Choroid plexus epithelial cell (primary cell): ENCODE results near the gene PCK2.
A peak's percentile ranks its signal among the peaks of the same experiment; 100 is the strongest.

Source experiments
- DNase-seq: peaks from one replicate; pipeline ENCODE4 v3.0.0-alpha.2; 2010; ENCODE audit warnings: low read depth
- H3K4me3 ChIP-seq: 2 replicates; pipeline ENCODE4 v1.5.1; 2011; ENCODE audit warnings: low read depth, mild to moderate bottlenecking, control low read depth, low read length, moderate library complexity
- CTCF ChIP-seq: conservative IDR thresholded peaks from 2 replicates; pipeline ENCODE4 v1.5.1; 2011; ENCODE audit warnings: low read depth, mild to moderate bottlenecking, control low read depth, inconsistent platforms, low read length, moderate library complexity

Gene PCK2

GRCh38 chr14:24092505-24093206 is 1.5 kb upstream of the PCK2 start:
- DNase-seq = no peak
- TF ChIP-seq CTCF = no peak
- no peak overlapping the region for H3K4me3 ChIP-seq

GRCh38 chr14:24093207-24093900 is 757 bp upstream of the PCK2 start:
- peak overlapping the region; percentile 89 for H3K4me3 ChIP-seq
- DNase-seq = no peak
- TF ChIP-seq CTCF = no peak

DNA sequence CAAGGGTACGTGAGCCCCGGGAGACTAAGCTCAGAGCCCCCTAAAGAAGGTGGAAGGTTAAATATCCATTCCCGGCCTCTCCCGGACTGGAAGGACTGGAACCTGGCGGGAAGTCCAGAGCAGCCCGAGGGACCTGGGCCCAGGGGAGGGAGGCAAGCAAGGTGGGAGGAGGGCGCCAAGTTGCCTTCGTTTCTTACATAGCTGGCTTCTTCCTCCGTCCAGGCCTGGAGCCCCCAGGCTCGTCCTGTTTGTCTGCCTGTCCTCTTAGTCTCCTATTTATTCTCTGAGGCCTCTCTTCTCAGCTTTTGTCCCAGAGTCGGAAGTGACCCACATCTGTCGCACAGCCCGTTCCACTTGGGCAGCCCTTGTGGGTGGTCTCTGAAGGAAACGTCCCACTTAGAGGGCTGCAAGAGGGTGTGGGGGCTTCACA is 745 bp downstream of the PCK2 start:
- no peak for TF ChIP-seq CTCF
- DNase-seq = peak; percentile 23
- H3K4me3 ChIP-seq = peak overlapping the region; percentile 89

DNA sequence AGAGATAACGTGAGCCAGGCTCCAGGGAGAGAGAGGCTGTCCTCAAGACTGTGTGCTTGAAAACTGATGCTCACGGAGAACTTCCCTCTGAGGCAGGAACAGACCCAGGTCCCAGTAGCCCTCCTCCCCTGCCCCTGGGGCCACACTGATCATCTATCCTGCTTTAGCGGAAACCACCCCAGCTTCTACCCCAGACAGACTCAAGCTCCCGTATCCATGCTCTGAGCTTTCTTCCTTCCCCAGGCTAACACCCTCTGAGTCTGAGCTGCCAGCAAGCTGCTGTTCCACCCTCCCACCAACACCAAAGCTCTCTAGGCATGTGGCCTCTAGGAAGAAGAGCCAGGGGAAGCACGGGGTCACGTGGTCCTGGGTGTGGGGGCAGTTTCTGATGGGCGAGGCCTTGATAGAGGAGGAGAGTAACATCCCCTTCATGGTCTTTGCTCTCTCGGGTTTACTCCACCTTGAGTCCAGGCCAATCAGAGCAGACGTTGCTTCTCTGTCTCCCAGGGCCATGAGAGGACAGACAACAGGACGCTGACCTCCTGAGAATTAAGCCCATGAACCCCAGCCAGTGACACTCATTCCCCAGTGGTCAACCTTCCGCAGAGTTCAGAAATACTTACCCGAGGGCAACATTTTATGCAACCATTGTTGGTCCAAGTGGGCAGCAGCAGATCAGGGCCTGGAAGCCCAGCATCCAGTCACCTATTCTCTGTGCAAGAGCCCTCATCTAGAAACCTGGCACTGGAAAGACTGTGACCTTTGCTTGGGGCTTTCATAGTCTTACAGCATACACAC is 1.4 kb downstream of the PCK2 start:
- peak overlapping the region; percentile 89 for H3K4me3 ChIP-seq
- TF ChIP-seq CTCF = no peak
- peak; percentile 38 for DNase-seq

DNA sequence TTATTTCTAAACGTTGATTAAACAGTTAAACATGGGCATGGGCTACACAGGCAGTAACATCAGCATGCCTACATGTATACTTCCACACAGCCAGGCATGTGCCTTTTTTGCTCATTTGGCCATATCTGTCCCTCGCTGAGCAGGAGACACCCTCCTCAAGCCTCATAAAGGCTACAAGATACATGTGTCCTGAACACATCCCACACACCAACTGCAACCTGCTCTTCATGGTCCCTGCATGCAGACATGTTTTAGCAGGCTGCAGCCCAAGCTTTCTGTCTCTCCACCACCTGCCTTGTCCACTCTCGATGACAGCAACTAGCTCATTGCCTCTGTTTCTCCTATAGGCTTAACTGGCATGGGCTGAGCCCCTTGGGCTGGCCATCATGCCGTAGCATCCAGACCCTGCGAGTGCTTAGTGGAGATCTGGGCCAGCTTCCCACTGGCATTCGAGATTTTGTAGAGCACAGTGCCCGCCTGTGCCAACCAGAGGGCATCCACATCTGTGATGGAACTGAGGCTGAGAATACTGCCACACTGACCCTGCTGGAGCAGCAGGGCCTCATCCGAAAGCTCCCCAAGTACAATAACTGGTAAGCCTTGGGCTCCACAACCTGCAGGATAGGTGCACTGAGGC is 2.6 kb downstream of the PCK2 start:
- TF ChIP-seq CTCF = no peak
- no peak for DNase-seq
- no peak overlapping the region for H3K4me3 ChIP-seq

GRCh38 chr14:24098229-24098926 is 4.3 kb downstream of the PCK2 start:
- DNase-seq = no peak
- H3K4me3 ChIP-seq = no peak overlapping the region
- TF ChIP-seq CTCF = no peak
